ENCODE results near the gene BRIP1.

The BRIP1 gene

DNA sequence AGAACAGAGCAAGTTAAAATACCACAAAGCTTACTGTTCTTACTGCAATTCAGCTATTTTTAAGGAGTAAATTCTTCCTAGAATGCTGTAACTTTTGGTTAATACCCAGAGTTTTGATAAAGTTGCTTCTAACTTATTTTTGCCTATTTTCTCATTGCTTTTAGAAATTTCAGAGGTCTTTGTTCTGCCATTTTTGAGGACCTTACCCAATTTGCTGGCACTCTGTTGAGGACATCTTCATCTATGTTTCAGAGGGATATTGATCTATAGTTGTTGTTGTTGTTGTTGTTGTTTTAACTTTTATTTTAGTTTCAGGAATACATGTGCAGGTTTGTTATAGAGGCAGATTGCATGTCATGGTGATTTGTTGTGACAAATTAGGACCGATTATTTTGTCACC, 161.3 kb downstream of the BRIP1 start:
- DNase-seq (ENCODE audit: extremely low read depth, insufficient read length), result no peak
- Histone ChIP-seq H3K27me3 (replicated peaks; ENCODE audit: control insufficient read depth, insufficient read depth, low read length) (no peaks in the 10 kb centered on the region), H3K36me3 (ENCODE audit: control insufficient read depth, insufficient read depth, low read length) (no peaks in the 10 kb centered on the region), H3K4me3 (replicated peaks; ENCODE audit: low read depth, low read length) (no peak overlapping the region)
- no peak for TF ChIP-seq CTCF (IDR thresholded peaks at IDR 0.05; ENCODE audit: insufficient read depth, low read length, poor library complexity, severe bottlenecking)

- no peak for DNase-seq (ENCODE audit: extremely low read depth, insufficient read length)
- H3K4me3 ChIP-seq (replicated peaks; ENCODE audit: low read depth, low read length), result no peak overlapping the region
- no peaks in the 10 kb centered on the region for H3K36me3 ChIP-seq (ENCODE audit: control insufficient read depth, insufficient read depth, low read length)
- no peaks in the 10 kb centered on the region for H3K27me3 ChIP-seq (replicated peaks; ENCODE audit: control insufficient read depth, insufficient read depth, low read length)
- no peak for TF ChIP-seq CTCF (IDR thresholded peaks at IDR 0.05; ENCODE audit: insufficient read depth, low read length, poor library complexity, severe bottlenecking)
Measured at GRCh38 chr17:61701334-61701733, 162.0 kb downstream of the BRIP1 start.

DNA sequence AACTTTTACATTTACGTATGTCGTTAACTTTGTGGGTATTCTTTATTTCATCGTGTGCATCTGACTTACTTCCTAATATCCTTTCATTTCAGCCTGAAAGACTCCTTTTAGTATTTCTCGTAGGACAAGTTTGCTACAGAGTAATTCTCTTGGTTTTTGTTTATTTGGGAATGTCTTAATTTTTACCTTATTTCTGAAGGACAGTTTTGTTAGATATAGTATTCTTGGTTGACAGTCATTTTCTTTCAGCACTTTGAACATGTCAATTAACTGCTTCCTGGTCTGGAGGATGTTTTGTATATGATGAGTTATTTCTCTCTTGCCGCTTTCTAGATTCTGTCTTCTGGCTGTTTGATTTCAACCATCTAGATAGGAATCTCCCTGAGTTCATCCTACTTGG, 163.1 kb downstream of the BRIP1 start:
- DNase-seq (ENCODE audit: extremely low read depth, insufficient read length), result no peak
- Histone ChIP-seq H3K4me3 (replicated peaks; ENCODE audit: low read depth, low read length) (no peak overlapping the region), H3K36me3 (ENCODE audit: control insufficient read depth, insufficient read depth, low read length) (no peaks in the 10 kb centered on the region), H3K27me3 (replicated peaks; ENCODE audit: control insufficient read depth, insufficient read depth, low read length) (no peaks in the 10 kb centered on the region)
- TF ChIP-seq CTCF (IDR thresholded peaks at IDR 0.05; ENCODE audit: insufficient read depth, low read length, poor library complexity, severe bottlenecking), result no peak

DNA sequence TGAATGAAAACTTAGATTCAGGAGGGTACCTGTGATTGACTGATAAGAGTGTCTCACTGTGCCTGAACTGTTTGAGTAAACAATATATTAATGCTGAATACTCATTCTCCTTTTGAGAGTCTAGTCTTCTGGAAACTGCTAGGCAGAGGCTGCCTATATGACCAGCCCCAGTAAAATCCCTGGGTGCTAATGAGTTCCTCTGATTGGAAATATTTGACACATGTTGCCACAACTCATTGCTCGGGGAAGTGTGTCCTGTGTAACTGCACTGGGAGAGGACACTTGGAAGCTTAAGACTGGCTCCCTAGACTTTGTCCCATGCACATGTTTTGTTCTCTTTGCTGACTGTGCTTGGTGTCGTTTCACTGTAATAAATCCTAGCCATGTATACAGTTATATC, 163.6 kb downstream of the BRIP1 start:
- Histone ChIP-seq H3K27me3 (replicated peaks; ENCODE audit: control insufficient read depth, insufficient read depth, low read length) (no peaks in the 10 kb centered on the region), H3K4me3 (replicated peaks; ENCODE audit: low read depth, low read length) (no peak overlapping the region), H3K36me3 (ENCODE audit: control insufficient read depth, insufficient read depth, low read length) (no peaks in the 10 kb centered on the region)
- TF ChIP-seq CTCF (IDR thresholded peaks at IDR 0.05; ENCODE audit: insufficient read depth, low read length, poor library complexity, severe bottlenecking), result no peak
- DNase-seq (ENCODE audit: extremely low read depth, insufficient read length), result no peak

DNA sequence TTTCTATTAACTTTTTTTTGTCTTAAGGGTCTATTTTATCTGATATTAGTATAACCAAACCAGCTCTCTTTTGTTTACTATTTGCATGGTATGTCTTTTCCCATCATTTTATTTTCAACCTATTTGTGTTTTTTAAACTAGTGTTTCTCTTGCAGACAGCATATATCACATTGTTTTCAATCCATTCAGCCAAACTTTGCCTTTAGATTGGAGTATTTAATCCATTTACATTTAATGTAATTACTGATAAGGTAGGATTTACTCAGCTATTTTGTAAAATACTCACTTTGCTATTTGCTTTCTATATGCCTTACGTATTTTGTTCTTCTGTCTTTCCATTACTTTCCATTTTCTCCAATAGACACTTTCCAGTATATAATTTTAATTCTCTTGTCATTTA, 164.3 kb downstream of the BRIP1 start:
- no peak for TF ChIP-seq CTCF (IDR thresholded peaks at IDR 0.05; ENCODE audit: insufficient read depth, low read length, poor library complexity, severe bottlenecking)
- H3K4me3 ChIP-seq (replicated peaks; ENCODE audit: low read depth, low read length), result no peak overlapping the region
- H3K36me3 ChIP-seq (ENCODE audit: control insufficient read depth, insufficient read depth, low read length), result no peaks in the 10 kb centered on the region
- no peaks in the 10 kb centered on the region for H3K27me3 ChIP-seq (replicated peaks; ENCODE audit: control insufficient read depth, insufficient read depth, low read length)
- DNase-seq (ENCODE audit: extremely low read depth, insufficient read length), result no peak

DNA sequence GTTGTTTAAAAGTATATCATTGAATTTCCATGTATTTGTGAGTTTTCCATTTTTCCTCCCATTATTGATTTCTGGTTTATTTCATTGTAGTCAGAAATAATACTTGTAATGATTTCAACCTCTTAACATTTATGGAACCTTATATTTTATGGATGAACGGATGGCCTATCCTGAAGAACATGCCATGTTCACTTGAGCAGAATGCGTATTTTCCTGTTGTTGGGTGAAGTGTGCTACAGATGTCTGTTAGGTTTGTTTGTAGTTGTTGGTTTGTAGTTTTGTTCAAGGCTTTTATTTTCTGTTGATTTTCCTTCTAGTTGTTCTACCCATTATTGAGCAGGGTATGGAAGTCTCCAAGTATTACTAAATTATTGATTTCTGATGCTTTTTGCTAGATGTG, 165.1 kb downstream of the BRIP1 start:
- DNase-seq (ENCODE audit: extremely low read depth, insufficient read length), result no peak
- Histone ChIP-seq H3K36me3 (ENCODE audit: control insufficient read depth, insufficient read depth, low read length) (no peaks in the 10 kb centered on the region), H3K27me3 (replicated peaks; ENCODE audit: control insufficient read depth, insufficient read depth, low read length) (no peaks in the 10 kb centered on the region), H3K4me3 (replicated peaks; ENCODE audit: low read depth, low read length) (no peak overlapping the region)
- no peak for TF ChIP-seq CTCF (IDR thresholded peaks at IDR 0.05; ENCODE audit: insufficient read depth, low read length, poor library complexity, severe bottlenecking)

Data from GM06990 (cell line).